CD4-positive, alpha-beta T cell treated with Interleukin-6 at 100 ng/mL for 8 hours (primary cell): ENCODE measurements around the gene SDR9C7.

Experiments used
- DNase-seq: peaks from one replicate; pipeline ENCODE4 v3.0.0-alpha.2; 2020; ENCODE audit warnings: mixed read lengths, low spot score

SDR9C7 gene

DNA sequence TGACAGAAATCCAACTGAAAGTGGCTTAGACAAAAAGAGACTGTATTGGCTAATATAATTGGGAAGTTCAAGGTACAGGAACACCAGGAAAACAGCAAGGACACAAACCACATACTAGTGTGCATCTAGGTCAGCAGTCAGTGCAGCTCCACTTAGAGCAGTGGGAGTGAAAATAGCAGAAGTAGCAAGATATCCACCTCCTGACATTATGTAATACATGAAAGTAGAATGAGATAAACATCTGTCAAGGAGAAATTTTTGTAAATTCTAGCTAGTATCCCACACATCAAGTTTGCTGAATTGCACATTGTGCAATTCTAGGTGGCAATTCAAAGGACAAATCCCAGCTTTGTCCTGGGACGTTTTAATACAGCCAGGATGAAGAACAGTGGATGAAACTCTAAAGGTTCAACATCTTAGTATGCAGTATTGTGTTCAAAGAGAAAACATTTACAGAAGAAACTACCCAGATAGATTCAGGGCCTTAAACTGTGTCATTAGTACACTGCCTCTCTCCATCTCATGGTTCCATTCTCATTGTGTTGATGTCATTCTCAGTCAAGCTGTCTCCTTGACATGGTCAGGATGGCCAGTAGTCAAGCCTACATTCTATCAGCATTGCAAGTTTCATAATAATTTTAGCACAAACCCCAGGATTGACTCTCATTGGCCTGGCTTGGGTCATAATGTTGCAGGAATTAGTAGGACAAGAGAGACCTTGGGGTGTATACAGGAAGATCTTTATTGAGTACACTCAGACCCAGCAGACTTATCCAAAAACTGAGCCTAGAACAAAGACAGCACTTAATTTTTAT is 56.8 kb downstream of the SDR9C7 start:
- DNase-seq: no peak

DNA sequence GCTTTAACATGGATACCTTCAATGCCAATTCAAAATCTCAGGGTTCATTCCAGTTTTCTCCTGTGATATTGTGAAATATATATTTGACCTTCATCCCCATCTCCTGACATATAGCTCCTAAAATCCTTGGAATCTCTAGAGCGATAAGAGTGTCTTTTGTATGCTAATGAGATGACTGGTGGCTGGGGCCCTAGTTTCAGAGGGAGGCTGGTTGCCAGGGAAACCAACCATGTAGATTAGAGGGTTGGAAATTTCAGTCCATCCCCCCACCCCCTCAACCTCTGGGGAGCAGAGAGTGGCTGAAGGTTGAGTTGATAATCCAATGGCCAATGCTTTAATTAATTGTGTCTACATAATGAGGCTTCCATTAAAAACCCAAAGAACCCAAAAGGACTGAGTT is 59.4 kb downstream of the SDR9C7 start:
- DNase-seq: no peak

DNA sequence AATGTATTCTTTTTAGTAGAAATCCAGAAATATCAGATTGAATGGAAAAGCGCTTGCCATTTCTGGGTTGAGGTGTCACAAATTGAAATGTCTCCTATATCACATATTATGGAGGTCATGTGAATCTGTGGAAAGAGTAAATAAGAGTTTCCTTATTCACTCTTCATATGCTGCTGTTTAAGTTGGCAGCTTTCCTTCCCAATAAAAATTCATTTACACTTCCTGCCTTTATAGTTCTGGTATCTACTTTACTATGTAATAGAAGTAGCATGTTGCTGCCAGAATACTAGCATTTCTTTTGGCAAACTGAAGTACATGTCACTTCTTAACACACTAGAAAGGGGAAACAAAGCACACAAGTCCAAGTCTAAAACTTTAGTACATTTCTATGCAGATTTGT is 60.8 kb downstream of the SDR9C7 start:
- DNase-seq: no peak
